GM21529 (cell line): Measurements from ENCODE around the gene PSME3.
"Not testable (repeated sequence)": the region's sequence is repeated elsewhere in the genome, so short reads cannot be mapped to it uniquely, and the experiment has no call there.

Experiments
- ATAC-seq: cut with Tn5 transposase; IDR thresholded peaks from one replicate; pipeline ENCODE4 v1.9.1; 2021; ENCODE audit not compliant: unreplicated experiment

Gene PSME3

DNA sequence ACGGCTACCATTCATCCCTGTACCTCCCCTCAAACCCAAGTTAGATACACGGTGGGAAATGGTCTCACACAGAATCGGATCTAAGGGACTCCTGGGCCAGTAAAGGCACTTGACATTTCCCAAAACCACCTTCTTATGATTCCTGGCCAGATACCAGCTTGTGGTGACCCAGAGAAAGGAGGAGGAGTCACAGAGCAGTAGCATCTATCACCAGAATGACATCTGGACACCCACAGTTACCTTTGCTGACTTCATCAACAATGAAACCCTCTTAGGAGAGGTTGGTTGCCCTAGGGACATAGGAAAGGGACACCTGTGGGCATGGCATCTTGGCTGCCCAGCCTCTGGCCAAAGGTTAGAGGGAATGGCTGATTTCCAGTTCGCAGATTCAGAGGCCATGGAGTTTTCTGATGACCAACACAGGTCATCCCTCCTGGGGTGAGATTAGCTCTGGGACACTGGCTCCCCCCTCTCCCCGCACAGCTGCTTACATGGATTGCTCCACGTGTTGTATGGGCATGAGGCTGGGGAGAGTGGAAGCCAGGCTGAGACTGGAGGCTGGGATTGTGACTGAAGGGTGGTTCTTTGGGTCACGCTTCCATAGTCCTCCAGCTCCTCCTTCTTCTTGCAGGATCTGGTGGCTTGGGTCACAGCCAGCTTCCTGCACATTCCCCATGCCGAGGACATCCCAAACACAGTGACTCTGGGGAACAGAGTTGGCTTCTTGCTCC lies 16.4 kb downstream of the PSME3 start:
- no peak for ATAC-seq

GRCh38 chr17:42850954-42851353 lies 17.8 kb downstream of the PSME3 start, which contains the start of gene AOC3:
Gene AOC3, plus strand, starts transcription at chr17:42851199. Its CDS starts 145 bp downstream, at chr17:42851344.
- ATAC-seq, result no peak

DNA sequence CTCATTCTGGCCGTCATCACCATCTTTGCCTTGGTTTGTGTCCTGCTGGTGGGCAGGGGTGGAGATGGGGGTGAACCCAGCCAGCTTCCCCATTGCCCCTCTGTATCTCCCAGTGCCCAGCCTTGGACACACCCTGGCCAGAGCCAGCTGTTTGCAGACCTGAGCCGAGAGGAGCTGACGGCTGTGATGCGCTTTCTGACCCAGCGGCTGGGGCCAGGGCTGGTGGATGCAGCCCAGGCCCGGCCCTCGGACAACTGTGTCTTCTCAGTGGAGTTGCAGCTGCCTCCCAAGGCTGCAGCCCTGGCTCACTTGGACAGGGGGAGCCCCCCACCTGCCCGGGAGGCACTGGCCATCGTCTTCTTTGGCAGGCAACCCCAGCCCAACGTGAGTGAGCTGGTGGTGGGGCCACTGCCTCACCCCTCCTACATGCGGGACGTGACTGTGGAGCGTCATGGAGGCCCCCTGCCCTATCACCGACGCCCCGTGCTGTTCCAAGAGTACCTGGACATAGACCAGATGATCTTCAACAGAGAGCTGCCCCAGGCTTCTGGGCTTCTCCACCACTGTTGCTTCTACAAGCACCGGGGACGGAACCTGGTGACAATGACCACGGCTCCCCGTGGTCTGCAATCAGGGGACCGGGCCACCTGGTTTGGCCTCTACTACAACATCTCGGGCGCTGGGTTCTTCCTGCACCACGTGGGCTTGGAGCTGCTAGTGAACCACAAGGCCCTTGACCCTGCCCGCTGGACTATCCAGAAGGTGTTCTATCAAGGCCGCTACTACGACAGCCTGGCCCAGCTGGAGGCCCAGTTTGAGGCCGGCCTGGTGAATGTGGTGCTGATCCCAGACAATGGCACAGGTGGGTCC lies 18.4 kb downstream of the PSME3 start:
- ATAC-seq, result not testable (repeated sequence)

DNA sequence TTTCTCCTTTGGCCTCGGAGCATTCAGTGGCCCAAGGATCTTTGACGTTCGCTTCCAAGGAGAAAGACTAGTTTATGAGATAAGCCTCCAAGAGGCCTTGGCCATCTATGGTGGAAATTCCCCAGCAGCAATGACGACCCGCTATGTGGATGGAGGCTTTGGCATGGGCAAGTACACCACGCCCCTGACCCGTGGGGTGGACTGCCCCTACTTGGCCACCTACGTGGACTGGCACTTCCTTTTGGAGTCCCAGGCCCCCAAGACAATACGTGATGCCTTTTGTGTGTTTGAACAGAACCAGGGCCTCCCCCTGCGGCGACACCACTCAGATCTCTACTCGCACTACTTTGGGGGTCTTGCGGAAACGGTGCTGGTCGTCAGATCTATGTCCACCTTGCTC lies 19.2 kb downstream of the PSME3 start:
- no peak for ATAC-seq

DNA sequence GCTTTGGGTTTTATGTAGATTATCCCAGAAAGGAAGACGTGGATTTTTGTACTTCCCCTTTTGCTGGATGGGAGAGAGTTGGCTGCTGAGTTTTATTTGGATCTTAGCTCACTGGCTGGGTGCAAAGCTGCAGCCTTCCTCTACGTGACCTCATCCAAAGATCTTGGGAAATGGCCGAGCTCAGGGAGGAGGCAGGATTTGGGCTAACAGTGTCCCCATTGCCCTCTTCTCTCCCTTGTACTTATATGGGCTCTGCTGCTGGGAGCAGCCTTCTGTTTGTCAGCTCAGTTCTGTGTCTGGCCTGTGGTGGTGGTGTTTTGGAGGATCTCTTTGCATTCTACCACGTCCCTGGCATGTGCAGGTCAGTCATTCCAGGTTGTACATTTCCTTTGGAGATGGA lies 19.8 kb downstream of the PSME3 start:
- ATAC-seq, result no peak

DNA sequence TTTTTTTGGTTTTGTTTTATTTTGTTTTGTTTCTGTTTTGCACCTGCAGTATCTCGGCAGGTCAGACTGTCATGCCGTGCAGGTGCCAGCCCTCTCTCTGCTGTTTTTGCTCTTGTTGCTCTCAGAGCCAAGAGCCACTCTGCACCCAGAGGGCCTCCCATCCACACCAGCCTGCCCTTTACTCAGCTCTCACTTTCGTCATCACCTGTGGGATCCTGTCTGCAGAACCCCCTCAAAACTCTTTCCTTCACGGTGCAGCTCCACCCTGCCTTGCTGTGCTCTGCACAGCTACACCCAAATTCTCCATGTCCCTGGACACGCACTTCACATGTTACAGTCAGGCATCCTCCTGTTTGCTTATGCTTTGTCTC lies 20.4 kb downstream of the PSME3 start:
- ATAC-seq, result no peak

DNA sequence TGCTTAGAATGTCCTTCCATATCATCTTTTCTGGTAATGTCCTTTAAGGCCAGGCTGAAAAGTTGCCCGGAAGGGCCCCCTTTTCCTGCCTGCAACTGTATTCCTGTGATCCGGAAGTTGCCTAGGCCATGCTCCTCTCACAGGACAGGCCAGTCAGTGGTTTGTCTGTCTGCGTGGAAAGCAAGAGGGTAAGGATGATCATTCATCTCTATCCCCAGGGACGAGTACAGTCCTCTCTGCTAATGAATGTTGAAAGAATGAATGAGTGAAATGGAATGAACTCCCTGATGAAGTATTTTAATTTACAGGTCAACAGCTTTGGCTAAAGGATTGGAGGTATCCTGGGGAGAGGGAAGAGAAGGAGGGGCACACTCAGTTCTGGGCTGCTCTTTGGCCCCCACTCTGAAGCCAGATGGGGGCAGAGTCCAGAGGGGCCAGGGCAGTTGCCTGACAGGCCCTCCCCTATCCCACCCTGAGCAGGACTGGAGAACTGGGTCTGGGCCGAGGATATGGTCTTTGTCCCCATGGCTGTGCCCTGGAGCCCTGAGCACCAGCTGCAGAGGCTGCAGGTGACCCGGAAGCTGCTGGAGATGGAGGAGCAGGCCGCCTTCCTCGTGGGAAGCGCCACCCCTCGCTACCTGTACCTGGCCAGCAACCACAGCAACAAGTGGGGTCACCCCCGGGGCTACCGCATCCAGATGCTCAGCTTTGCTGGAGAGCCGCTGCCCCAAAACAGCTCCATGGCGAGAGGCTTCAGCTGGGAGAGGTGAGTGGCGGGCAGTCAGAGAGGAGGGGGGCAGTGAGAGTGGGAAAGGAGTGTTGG lies 21.0 kb downstream of the PSME3 start:
- no peak for ATAC-seq

DNA sequence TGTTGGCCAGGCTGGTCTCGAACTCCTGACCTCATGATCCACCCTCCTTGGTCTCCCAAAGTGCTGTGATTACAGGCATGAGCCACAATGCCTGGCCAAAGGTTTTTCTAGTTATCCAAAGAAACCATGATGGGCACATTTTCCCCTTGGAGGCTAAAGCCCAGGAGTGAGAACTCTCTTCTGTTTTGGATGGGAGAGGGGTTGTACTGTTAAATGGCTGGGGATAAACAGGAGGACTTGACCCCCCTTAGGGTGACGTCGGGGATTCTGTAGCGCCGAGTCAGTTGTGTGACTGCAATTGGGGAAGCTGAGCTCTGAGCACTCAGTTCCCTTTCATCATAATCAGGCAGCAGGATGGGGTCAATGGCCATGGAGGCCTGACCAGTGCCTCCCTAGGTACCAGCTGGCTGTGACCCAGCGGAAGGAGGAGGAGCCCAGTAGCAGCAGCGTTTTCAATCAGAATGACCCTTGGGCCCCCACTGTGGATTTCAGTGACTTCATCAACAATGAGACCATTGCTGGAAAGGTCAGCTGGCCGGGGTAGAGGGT lies 21.9 kb downstream of the PSME3 start:
- no peak for ATAC-seq

DNA sequence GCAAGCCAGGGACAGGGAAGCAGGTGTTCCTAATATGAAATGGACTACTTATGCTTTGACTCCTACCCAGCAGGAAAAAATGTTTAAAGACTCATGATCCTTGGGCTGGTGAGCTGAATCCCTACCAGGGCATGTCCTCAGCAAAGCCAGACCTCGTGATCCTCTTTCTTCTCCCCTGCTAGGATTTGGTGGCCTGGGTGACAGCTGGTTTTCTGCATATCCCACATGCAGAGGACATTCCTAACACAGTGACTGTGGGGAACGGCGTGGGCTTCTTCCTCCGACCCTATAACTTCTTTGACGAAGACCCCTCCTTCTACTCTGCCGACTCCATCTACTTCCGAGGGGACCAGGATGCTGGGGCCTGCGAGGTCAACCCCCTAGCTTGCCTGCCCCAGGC lies 22.9 kb downstream of the PSME3 start:
- not testable (repeated sequence) for ATAC-seq

DNA sequence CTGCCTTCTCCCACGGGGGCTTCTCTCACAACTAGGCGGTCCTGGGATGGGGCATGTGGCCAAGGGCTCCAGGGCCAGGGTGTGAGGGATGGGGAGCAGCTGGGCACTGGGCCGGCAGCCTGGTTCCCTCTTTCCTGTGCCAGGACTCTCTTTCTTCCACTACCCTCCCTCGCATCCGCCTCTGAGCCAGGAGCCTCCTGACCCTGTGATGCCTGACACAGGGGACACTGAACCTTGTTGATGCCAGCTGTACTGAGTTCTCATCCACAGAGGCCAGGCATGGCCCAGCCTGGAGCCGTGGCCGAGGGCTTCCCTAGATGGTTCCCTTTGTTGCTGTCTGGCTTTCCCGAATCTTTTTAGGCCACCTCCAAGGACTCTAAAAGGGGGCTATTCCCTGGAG lies 23.3 kb downstream of the PSME3 start:
- not testable (repeated sequence) for ATAC-seq

DNA sequence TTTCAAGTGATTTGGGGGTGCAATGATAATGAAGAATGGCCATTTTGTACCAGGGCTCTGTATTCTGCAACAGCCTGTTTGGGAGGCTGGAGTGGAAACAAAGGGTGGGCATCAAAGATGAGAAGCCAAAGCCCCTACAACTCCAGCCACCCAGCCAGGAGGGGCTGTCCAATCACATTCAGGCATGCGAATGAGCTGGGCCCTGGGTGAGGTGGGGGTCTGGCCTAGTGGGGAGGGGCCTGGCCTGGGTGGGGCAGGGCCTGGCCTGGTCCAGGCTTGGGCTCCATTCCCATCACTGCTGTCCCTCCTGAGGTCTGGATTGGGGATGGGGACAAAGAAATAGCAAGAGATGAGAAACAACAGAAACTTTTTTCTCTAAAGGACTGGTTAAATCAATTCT lies 24.2 kb downstream of the PSME3 start:
- ATAC-seq, result no peak

- no peak for ATAC-seq
Observed at GRCh38 chr17:42865638-42866094, 32.5 kb downstream of the PSME3 start.

- ATAC-seq, result no peak
Observed at GRCh38 chr17:42866216-42866615, 33.0 kb downstream of the PSME3 start.

DNA sequence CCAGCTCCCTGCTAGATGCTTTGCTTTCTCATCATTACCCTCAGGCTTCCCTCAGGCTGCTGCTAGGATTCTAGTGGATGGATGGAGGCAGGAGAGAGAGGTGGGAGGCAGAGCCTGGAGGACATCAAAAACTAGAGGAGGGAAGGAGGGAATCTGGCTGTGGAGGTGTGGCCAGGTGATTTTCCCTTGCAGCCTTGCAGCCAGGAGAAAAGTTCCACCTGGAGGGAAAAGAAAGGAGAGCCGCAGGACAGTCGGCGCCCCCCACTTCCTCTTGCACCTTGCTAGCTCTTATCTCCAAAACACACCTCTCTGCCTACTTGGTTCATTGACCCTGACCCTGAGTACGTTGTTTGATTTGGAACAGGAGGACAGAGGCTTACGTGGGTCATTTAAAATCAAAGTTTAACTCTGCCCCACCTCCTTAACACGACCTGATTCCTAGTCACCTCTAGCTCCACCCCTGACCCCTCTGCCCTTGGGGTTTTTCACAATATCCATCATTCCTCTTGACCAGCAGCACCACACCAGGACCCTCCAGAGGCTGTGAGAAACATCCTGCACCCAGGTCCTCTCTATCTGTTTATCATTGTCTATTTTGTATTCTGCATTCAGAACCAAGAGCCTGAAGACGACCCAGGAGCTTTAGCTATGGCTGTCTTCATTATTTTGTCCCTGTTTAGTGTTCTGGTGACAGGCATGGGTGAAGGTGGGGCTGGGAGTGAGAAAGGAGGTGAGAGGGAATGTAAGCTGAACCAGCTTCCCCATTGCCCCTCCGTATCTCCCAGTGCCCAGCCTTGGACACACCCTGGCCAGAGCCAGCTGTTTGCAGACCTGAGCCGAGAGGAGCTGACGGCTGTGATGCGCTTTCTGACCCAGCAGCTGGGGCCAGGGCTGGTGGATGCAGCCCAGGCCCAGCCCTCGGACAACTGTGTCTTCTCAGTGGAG lies 33.7 kb downstream of the PSME3 start:
- ATAC-seq, result no peak

- ATAC-seq, result not testable (repeated sequence)
Observed at GRCh38 chr17:42867694-42868261, 34.6 kb downstream of the PSME3 start.

DNA sequence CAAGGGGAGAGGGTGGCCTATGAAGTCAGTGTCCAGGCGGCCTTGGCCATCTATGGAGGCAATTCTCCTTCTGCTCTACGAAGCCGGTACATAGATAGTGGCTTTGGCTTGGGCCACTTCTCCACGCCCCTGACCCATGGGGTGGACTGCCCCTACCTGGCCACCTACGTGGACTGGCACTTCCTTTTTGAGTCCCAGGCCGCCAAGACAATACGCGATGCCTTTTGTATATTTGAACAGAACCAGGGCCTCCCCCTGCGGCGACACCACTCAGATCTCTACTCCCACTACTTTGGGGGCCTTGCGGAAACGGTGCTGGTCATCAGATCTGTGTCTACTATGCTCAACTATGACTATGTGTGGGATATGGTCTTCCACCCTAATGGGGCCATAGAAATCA lies 35.1 kb downstream of the PSME3 start:
- ATAC-seq, result no peak

- ATAC-seq, result no peak
Observed at GRCh38 chr17:42871647-42872046, 38.5 kb downstream of the PSME3 start.

DNA sequence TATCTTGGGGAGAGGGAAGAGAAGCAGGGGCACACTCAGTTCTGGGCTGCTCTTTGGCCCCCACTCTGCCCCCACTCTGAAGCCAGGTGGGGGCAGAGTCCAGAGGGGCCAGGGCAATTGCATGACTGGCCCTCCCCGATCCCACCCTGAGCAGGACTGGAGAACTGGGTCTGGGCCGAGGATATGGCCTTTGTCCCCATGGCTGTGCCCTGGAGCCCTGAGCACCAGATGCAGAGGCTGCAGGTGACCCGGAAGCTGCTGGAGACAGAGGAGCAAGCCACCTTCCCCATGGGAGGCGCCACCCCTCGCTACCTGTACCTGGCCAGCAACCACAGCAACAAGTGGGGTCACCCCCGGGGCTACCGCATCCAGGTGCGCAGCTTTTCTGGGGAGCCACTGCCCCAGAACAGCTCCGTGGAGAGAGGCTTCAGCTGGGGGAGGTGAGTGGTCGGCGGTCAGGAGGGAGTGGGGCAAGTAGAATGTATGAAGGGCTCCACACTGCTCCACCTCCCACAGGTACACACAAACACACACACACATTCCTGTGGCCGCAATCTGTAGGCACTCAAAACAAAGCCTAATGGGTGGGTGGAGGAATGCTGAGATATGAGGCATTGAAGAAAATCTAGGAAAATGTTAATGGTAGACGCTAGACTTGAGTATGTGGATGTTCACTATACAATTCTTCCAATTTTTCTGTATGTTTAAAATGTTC lies 39.2 kb downstream of the PSME3 start:
- no peak for ATAC-seq

DNA sequence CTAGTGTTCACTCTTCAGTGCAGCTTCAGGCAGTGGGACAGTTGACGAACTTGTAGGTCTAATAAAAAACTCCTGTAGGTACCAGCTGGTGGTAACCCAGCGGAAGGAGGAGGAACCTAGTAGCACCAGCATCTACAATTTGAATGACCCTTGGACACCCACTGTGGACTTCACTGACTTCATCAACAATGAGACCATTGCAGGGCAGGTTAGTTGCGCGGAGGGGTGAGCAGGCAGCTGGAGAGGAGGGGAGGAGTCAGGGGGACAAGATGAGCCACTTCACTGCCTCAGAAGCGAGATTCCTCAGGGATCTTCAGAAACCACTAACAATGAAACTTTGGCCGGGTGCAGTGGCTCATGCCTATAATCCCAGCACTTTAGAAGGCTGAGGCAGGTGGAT lies 40.1 kb downstream of the PSME3 start:
- no peak for ATAC-seq
